Body of pancreas (tissue), 4 donors: ENCODE measurements around the gene CES3. TPM values are rescaled to one million over a fixed set of nuclear protein-coding genes. Genes with fewer than 3 reads are reported as not detected.

Experiments used
- ATAC-seq: fragments of 150-250 bp; one replicate; pipeline ENCODE4 v1.9.1; 2016
- DNase-seq, 4 donors: peaks; one replicate each; pipeline ENCODE4 v3.0.0-alpha.2; 2019
- H3K27ac ChIP-seq, 4 donors: fragments of 200-600 bp; sonication (generic); 1 replicate in 3 of 4; 2 replicates in 1 of 4; pipeline versions ENCODE4 v1.5.1 to v1.6.1; 2016 to 2019; ENCODE audit warnings: mild to moderate bottlenecking in 1 of 4, mixed read lengths in 1 of 4, moderate library complexity in 1 of 4
- H3K27me3 ChIP-seq, 2 donors: fragments of 200-600 bp; sonication (generic); one replicate each; pipeline ENCODE4 v1.6.0; 2016; ENCODE audit warnings: mild to moderate bottlenecking in 1 of 2
- H3K36me3 ChIP-seq, 2 donors: fragments of 200-600 bp; sonication (generic); replicated peaks in 1 of 2; 2 replicates each; pipeline ENCODE4 v1.5.1; 2016; ENCODE audit warnings: low read depth in 2 of 2; ENCODE audit not compliant: insufficient read depth in 1 of 2
- H3K4me1 ChIP-seq: fragments of 200-600 bp; sonication (generic); one replicate; pipeline ENCODE4 v1.6.0; 2016
- H3K4me3 ChIP-seq, 2 donors: fragments of 200-600 bp; sonication (generic); 1 replicate in 1 of 2; 2 replicates in 1 of 2; pipeline ENCODE4 v1.5.1; 2016 to 2019
- H3K9me3 ChIP-seq, 3 donors: fragments of 200-600 bp; sonication (generic); 1 replicate in 2 of 3; 2 replicates in 1 of 3; pipeline ENCODE4 v1.5.1; 2016
- CTCF ChIP-seq, 7 experiments: fragments of 450-650 bp in 4 of 7; fragments of 200-600 bp in 3 of 7; sonication (generic) in 3 of 7; IDR thresholded peaks; one replicate each; pipeline ENCODE4 v1.5.1; 2016 to 2019; ENCODE audit warnings: antibody characterized with exemption in 7 of 7
- POLR2A ChIP-seq, 3 donors: fragments of 450-650 bp; IDR thresholded peaks; one replicate each; pipeline ENCODE4 v1.6.1; 2016; ENCODE audit warnings: antibody characterized with exemption in 3 of 3, mild to moderate bottlenecking in 2 of 3
- WGBS, 2 donors: methylation state at CpG; one replicate each; pipeline ENCODE4 v1.1.5; 2017; 5-methylcytosine and 5-hydroxymethylcytosine counted together
- intact Hi-C: fragments of 100-400 bp; cut with DNase I; formaldehyde crosslinking; loops from one replicate; pipeline ENCODE4 v1.15.1; 2023
- total RNA-seq, 2 donors: library from RNA; depleted of rRNA; stranded (reverse); fragments of >200 nt; gene quantifications; one replicate each; pipeline ENCODE4 v1.1.0, GENCODE V29; 2016

Gene CES3
- total RNA-seq, 2 donors from 2014 or later: 5.2 to 5.6 TPM

- no peaks in the 10 kb centered on the region for H3K36me3 ChIP-seq
- intact Hi-C loops: no loop called here
- TF ChIP-seq CTCF (IDR thresholded peaks at IDR 0.05): no peak
- TF ChIP-seq POLR2A (IDR thresholded peaks at IDR 0.05): no peak
- DNase-seq (no peak), ATAC-seq (no peak)
- H3K27ac ChIP-seq: no peak overlapping the region
- 92 to 94% methylated on average over 7 of the region's 7 CpGs for WGBS, 2 donors
- no peak overlapping the region for H3K4me3 ChIP-seq
- no peaks in the 10 kb centered on the region for H3K4me1 ChIP-seq
- no peaks in the 10 kb centered on the region for H3K9me3 ChIP-seq
- no peaks in the 10 kb centered on the region for H3K27me3 ChIP-seq
These were observed 46.5 kb upstream of the CES3 start for GRCh38 chr16:66914541-66914940.

- WGBS, 2 donors: 68 to 71% methylated on average over 7 of the region's 7 CpGs
- no peak for ATAC-seq
These were observed 46.0 kb upstream of the CES3 start for GRCh38 chr16:66915041-66915440.

GRCh38 chr16:66916518-66916917, 44.5 kb upstream of the CES3 start:
- ATAC-seq (no peak), DNase-seq (no peak)
- no peaks in the 10 kb centered on the region for H3K27me3 ChIP-seq
- H3K27ac ChIP-seq: no peak overlapping the region
- intact Hi-C loops: no loop called here
- no peaks in the 10 kb centered on the region for H3K4me1 ChIP-seq
- TF ChIP-seq CTCF (IDR thresholded peaks at IDR 0.05) (no peak), POLR2A (IDR thresholded peaks at IDR 0.05) (no peak)
- H3K36me3 ChIP-seq: no peaks in the 10 kb centered on the region
- WGBS, 2 donors: 70 to 82% methylated on average over 6 of the region's 6 CpGs
- H3K4me3 ChIP-seq: no peak overlapping the region
- H3K9me3 ChIP-seq: no peaks in the 10 kb centered on the region

More at GRCh38 chr16:66915041-66915440, 46.0 kb upstream of the CES3 start:
- Histone ChIP-seq H3K4me3 (no peak overlapping the region), H3K4me1 (no peaks in the 10 kb centered on the region), H3K36me3 (no peaks in the 10 kb centered on the region), H3K9me3 (no peaks in the 10 kb centered on the region), H3K27me3 (no peaks in the 10 kb centered on the region), H3K27ac (no peak overlapping the region)
- no peak for DNase-seq
- intact Hi-C loops: no loop called here
- TF ChIP-seq POLR2A (IDR thresholded peaks at IDR 0.05) (no peak), CTCF (IDR thresholded peaks at IDR 0.05) (no peak)

GRCh38 chr16:66917741-66918140, 43.3 kb upstream of the CES3 start:
- TF ChIP-seq CTCF (IDR thresholded peaks at IDR 0.05): no peak
- no peak for TF ChIP-seq POLR2A (IDR thresholded peaks at IDR 0.05)
- Histone ChIP-seq H3K27me3 (no peaks in the 10 kb centered on the region), H3K4me3 (no peak overlapping the region), H3K4me1 (no peaks in the 10 kb centered on the region), H3K36me3 (no peaks in the 10 kb centered on the region), H3K27ac (no peak overlapping the region), H3K9me3 (no peaks in the 10 kb centered on the region)
- ATAC-seq (no peak), DNase-seq (no peak)
- 76 to 81% methylated on average over 5 to 9 of the region's 9 CpGs for WGBS, 2 donors
- intact Hi-C loops: no loop called here

- 74 to 79% methylated on average over 5 to 6 of the region's 6 CpGs for WGBS, 2 donors
- H3K27me3 ChIP-seq: no peaks in the 10 kb centered on the region
- DNase-seq (no peak), ATAC-seq (no peak)
- no peaks in the 10 kb centered on the region for H3K9me3 ChIP-seq
- intact Hi-C loops: no loop called here
- no peaks in the 10 kb centered on the region for H3K36me3 ChIP-seq
- H3K4me1 ChIP-seq: no peaks in the 10 kb centered on the region
- no peak overlapping the region for H3K27ac ChIP-seq
- TF ChIP-seq POLR2A (IDR thresholded peaks at IDR 0.05) (no peak), CTCF (IDR thresholded peaks at IDR 0.05) (no peak)
- H3K4me3 ChIP-seq: no peak overlapping the region
These were observed 42.7 kb upstream of the CES3 start for GRCh38 chr16:66918355-66918754.
